Gastroesophageal sphincter (tissue), 4 donors: ENCODE data around the gene NR1H2. TPM values are rescaled to one million over a fixed set of nuclear protein-coding genes. Genes with fewer than 3 reads are reported as not detected.
A peak's percentile ranks its signal among the peaks of the same experiment; 100 is the strongest.
"Not testable (repeated sequence)": the region's sequence is repeated elsewhere in the genome, so short reads cannot be mapped to it uniquely, and the experiment has no call there.

ENCODE experiments used
- ATAC-seq: fragments of 150-250 bp; one replicate; pipeline ENCODE4 v1.9.1; 2016; ENCODE audit warnings: mild to moderate bottlenecking, moderate library complexity
- H3K27ac ChIP-seq, 4 donors: fragments of 200-600 bp; sonication (generic) in 3 of 4; 1 replicate in 3 of 4; 2 replicates in 1 of 4; pipeline ENCODE4 v1.5.1; 2016 to 2019
- H3K27me3 ChIP-seq: fragments of 200-600 bp; sonication (generic); one replicate; pipeline ENCODE4 v1.5.1; 2019
- H3K36me3 ChIP-seq, 2 donors: fragments of 200-600 bp; sonication (generic); one replicate each; pipeline ENCODE4 v1.5.1; 2019; ENCODE audit warnings: control low read depth in 1 of 2
- H3K4me1 ChIP-seq, 3 donors: fragments of 200-600 bp; sonication (generic); 1 replicate in 2 of 3; 2 replicates in 1 of 3; pipeline ENCODE4 v1.5.1; 2016 to 2019; ENCODE audit warnings: control low read depth in 2 of 3
- H3K4me3 ChIP-seq, 2 donors: fragments of 200-600 bp; sonication (generic); one replicate each; pipeline ENCODE4 v1.5.1; 2019; ENCODE audit warnings: mild to moderate bottlenecking in 1 of 2, moderate library complexity in 1 of 2
- H3K9me3 ChIP-seq, 3 donors: fragments of 200-600 bp; sonication (generic); one replicate each; pipeline ENCODE4 v1.5.1; 2017 to 2019; ENCODE audit warnings: control low read depth in 2 of 3
- EP300 ChIP-seq: sonication (generic); formaldehyde crosslinking; IDR thresholded peaks from one replicate; pipeline ENCODE4 v1.6.1; 2017; ENCODE audit warnings: antibody characterized with exemption, mild to moderate bottlenecking
- POLR2A ChIP-seq, 2 donors: fragments of 450-650 bp; IDR thresholded peaks; one replicate each; pipeline ENCODE4 v1.6.1; 2017; ENCODE audit warnings: antibody characterized with exemption in 2 of 2, mild to moderate bottlenecking in 2 of 2, moderate library complexity in 1 of 2
- POLR2AphosphoS5 ChIP-seq: sonication (generic); formaldehyde crosslinking; IDR thresholded peaks from one replicate; pipeline ENCODE4 v1.6.1; 2017; ENCODE audit warnings: antibody characterized with exemption
- WGBS, 2 donors: methylation state at CpG; one replicate each; pipeline ENCODE4 v1.1.5; 2018; ENCODE audit warnings: low coverage in 1 of 2; 5-methylcytosine and 5-hydroxymethylcytosine counted together
- total RNA-seq, 4 donors: library from RNA; depleted of rRNA; stranded (reverse); fragments of >200 nt; gene quantifications; one replicate each; pipeline ENCODE4 v1.1.0, GENCODE V29; 2016
- TF ChIP-seq, protein P1 (sequence below), 4 experiments: fragments of 200-600 bp in 2 of 4; fragments of 450-650 bp in 2 of 4; sonication (generic) in 1 of 4; IDR thresholded peaks; one replicate each; pipeline ENCODE4 v1.5.1; 2017 to 2019; ENCODE audit warnings: antibody characterized with exemption in 4 of 4, mild to moderate bottlenecking in 2 of 4, moderate library complexity in 2 of 4

Gene NR1H2
- total RNA-seq, 4 donors from 2014 or later: 138 to 191 (median 145) TPM

DNA sequence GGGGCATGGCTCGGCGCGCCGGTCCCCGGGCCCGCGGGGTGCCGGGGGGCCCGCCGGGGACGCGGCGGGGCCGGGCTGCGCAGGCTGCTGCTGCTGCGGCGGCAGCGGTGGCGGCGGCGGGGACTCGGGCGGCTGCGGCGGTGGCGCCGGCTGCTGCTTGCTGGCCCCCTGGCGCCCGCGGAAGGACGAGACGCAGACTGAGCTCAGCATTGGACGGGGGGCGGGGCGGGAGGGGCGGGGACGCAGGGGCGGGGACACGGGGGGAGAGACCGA is 47.4 kb upstream of the NR1H2 start:
- no peak for ATAC-seq
- Histone ChIP-seq H3K36me3 (no peaks in the 10 kb centered on the region), H3K9me3 (no peaks in the 10 kb centered on the region), H3K4me3 (peak overlapping the region in 1 of 2 donors; percentile 49), H3K4me1 (peaks cover 0 to 76% (median 25%) of the 10 kb centered on the region in 3 donors), H3K27ac (peak overlapping the region in 1 of 4 donors; percentile 53), H3K27me3 (peaks cover 80% of the 10 kb centered on the region)
- TF ChIP-seq, protein P1, sequence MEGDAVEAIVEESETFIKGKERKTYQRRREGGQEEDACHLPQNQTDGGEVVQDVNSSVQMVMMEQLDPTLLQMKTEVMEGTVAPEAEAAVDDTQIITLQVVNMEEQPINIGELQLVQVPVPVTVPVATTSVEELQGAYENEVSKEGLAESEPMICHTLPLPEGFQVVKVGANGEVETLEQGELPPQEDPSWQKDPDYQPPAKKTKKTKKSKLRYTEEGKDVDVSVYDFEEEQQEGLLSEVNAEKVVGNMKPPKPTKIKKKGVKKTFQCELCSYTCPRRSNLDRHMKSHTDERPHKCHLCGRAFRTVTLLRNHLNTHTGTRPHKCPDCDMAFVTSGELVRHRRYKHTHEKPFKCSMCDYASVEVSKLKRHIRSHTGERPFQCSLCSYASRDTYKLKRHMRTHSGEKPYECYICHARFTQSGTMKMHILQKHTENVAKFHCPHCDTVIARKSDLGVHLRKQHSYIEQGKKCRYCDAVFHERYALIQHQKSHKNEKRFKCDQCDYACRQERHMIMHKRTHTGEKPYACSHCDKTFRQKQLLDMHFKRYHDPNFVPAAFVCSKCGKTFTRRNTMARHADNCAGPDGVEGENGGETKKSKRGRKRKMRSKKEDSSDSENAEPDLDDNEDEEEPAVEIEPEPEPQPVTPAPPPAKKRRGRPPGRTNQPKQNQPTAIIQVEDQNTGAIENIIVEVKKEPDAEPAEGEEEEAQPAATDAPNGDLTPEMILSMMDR (IDR thresholded peaks at IDR 0.05): peak in 2 of 4 experiments; percentile 0 to 29
- TF ChIP-seq POLR2AphosphoS5: no peak
- no CpG with 5 or more reads among the region's 40 CpGs for WGBS, 2 donors

DNA sequence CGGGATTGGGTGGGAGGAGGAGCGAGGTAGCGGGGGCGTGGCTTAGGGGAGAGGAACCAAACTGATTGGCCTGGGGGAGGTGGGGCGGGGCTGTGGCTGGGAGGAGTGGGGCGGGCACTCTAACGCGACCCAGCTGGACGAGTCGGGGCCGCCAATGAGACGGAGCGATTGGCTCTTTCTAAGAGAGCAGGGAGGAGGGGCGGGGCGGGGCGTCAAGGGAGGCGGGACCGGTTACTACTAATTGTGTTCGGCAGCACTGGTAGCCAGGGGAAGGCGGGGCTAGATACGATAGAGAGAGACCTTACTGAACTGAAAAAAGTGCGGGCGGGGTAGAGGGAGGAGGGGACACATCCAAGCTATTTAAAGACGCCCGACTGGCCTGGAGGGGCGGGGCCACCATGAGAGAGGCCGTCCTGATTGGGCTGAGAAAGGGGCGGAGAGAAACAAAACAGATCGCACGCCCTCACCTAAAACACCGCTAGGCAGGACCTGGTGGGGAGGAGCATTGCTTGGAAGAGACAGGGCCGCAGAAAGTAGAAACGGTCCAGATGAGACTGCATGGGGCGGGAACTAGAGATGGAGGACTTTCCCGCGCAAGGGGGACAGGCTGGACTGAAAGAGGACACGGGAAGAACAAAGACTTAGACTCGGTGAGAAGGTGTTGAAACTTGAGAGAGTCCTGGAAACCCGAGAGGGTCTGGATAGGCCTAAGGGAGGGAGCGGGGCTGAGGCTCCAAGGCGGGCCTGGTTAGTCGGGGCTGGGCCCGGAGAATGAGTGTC is 46.9 kb upstream of the NR1H2 start, which contains the start of gene KCNC3:
Gene KCNC3 (minus strand): TSS at position 232 of the 780 bp plus-strand sequence. CDS start 295 bp downstream, outside the sequence.
- peaks cover 85% of the 10 kb centered on the region for H3K27me3 ChIP-seq
- 1 to 4% methylated on average over 10 to 25 of the region's 43 CpGs for WGBS, 2 donors
- ATAC-seq: peak; percentile 91
- no peaks in the 10 kb centered on the region for H3K9me3 ChIP-seq
- H3K36me3 ChIP-seq: no peaks in the 10 kb centered on the region
- H3K4me3 ChIP-seq: peak within 1 kb of the TSS in 1 of 2 donors; percentile 49
- TF ChIP-seq, protein P1 (IDR thresholded peaks at IDR 0.05): no peak
- TF ChIP-seq POLR2A (IDR thresholded peaks at IDR 0.05) (peak in 1 of 2 donors; percentile 10), EP300 (no peak), POLR2AphosphoS5 (peak; percentile 20)
- H3K27ac ChIP-seq: peak within 1 kb of the TSS in 3 of 4 donors; percentile 78 to 90 (median 83)
- H3K4me1 ChIP-seq: peaks cover 0 to 82% (median 25%) of the 10 kb centered on the region in 3 donors

DNA sequence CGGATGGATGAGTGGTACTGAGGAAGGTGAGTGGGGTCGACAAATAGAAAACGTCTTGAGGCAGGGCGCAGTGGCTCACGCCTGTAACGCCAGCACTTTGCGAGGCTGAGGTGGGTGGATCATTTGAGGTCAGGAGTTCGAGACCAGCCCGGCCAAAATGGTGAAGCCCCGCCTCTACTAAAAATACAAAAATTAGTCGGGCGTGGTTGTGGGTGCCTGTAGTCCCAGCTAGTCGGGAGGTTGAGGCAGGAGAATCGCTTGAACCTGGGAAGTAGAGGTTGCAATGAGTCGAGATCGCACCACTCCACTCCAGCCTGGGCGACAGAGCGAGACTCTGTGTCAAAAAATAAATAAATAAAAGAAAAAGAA is 46.3 kb upstream of the NR1H2 start:
- 0 to 10% methylated on average over 7 to 18 of the region's 18 CpGs for WGBS, 2 donors
- Histone ChIP-seq H3K4me1 (peaks cover 0 to 84% (median 25%) of the 10 kb centered on the region in 3 donors), H3K27me3 (peaks cover 91% of the 10 kb centered on the region), H3K27ac (peak overlapping the region in 3 of 4 donors; percentile 78 to 90 (median 83)), H3K4me3 (peak overlapping the region in 1 of 2 donors; percentile 45)
- ATAC-seq, H3K9me3 ChIP-seq, H3K36me3 ChIP-seq: not testable (repeated sequence)

DNA sequence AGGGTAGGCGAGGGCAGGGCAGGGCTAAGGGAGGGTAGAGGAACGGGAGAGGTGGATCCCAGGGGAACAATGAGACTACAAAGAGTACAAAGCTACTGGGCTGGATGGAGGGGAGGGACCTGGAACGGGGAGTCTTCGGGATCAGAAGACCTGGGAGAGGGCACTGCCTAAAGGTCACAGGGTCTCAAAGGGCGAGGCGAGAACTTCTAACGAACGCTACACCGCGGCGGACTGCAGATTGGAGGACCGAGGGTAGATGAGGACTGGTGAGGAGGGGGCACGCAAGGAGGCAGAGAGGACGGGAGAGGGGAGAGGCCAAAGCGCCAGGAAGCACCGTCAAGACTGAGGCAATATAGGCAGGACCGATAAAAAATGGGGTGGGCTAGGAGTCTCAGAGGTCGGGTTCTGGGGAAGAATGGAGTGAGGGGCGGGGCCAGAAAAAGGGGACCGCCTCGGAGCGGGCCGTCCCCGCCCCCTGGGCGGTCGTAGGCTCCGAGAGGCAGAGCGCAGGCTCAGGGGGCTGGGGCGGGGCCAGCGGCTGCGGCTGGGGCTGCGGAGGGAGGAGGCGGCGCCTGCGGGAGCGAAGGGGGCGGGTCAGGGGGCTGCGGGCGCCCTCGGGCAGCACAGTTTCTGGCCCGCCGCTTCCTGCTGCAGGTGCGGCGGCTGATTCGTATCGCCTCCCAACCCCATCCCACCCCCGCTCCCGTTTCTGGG is 45.7 kb upstream of the NR1H2 start:
- H3K36me3 ChIP-seq: no peaks in the 10 kb centered on the region
- ATAC-seq: peak; percentile 30

More for the DNA sequence above, 45.7 kb upstream of the NR1H2 start:
- no peaks in the 10 kb centered on the region for H3K9me3 ChIP-seq
- 2 to 4% methylated on average over 10 to 32 of the region's 48 CpGs for WGBS, 2 donors
- peaks cover 0 to 81% (median 25%) of the 10 kb centered on the region in 3 donors for H3K4me1 ChIP-seq
- peak overlapping the region; percentile 1 to 45 for H3K4me3 ChIP-seq
- TF ChIP-seq, protein P1 (IDR thresholded peaks at IDR 0.05): no peak
- H3K27me3 ChIP-seq: peaks cover 95% of the 10 kb centered on the region
- H3K27ac ChIP-seq: peak overlapping the region in 3 of 4 donors; percentile 78 to 83 (median 80)
